Activated CD4-positive, alpha-beta T cell treated with anti-CD3 and anti-CD28 coated beads, Interleukin-2, amount 50 U/mL, for 16 hours (primary cell): ENCODE data around the gene TNNI3K.
"Not testable (repeated sequence)": the region's sequence is repeated elsewhere in the genome, so short reads cannot be mapped to it uniquely, and the experiment has no call there.

Experiments
- DNase-seq: peaks from one replicate; pipeline ENCODE4 v3.0.0-alpha.2; 2020

The TNNI3K gene, protein sequence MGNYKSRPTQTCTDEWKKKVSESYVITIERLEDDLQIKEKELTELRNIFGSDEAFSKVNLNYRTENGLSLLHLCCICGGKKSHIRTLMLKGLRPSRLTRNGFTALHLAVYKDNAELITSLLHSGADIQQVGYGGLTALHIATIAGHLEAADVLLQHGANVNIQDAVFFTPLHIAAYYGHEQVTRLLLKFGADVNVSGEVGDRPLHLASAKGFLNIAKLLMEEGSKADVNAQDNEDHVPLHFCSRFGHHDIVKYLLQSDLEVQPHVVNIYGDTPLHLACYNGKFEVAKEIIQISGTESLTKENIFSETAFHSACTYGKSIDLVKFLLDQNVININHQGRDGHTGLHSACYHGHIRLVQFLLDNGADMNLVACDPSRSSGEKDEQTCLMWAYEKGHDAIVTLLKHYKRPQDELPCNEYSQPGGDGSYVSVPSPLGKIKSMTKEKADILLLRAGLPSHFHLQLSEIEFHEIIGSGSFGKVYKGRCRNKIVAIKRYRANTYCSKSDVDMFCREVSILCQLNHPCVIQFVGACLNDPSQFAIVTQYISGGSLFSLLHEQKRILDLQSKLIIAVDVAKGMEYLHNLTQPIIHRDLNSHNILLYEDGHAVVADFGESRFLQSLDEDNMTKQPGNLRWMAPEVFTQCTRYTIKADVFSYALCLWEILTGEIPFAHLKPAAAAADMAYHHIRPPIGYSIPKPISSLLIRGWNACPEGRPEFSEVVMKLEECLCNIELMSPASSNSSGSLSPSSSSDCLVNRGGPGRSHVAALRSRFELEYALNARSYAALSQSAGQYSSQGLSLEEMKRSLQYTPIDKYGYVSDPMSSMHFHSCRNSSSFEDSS

DNA sequence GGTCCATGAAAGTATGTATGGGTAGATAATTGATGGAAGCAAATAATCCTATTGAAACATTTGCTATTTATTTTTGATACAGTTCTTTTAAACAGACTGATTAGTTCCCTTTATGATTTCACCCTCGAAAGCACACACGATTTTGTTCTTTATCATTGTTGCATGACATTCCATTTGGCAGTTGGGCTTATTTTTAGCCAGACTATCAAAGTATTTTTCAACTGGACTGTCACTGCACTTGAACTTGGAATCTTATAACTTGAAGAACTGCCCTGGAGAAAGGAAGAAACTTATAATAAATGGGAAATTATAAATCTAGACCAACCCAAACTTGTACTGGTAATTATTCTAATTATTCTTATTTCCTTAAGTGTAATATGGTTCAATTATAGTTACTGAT lies at the start of gene TNNI3K:
Gene TNNI3K, plus strand, starts transcription at position 235 of the 400 bp plus-strand sequence. Its CDS starts 65 bp downstream, at position 300.
- no peak for DNase-seq

GRCh38 chr1:74193908-74194307 lies 41.3 kb upstream of the TNNI3K start:
- no peak for DNase-seq

DNA sequence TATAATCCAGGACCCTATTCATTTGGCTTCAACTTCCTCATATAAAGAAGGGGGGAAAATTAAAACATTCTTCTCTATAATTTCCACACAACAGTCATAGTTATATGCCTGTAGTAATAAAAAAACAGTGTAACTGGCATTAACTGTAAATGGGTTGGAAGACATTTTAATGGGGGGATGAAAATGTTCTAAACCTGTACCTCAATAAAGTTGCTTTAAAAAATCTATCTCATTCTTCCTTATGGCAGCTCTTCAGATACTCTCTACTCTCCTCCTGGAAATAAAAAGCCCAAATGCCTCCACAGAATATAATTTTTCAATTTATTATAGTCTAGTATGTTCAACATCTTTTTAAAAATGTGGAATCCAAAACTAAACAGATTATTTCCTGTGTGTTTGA lies 39.8 kb upstream of the TNNI3K start:
- no peak for DNase-seq

GRCh38 chr1:74197255-74197654 lies 37.9 kb upstream of the TNNI3K start:
- no peak for DNase-seq

DNA sequence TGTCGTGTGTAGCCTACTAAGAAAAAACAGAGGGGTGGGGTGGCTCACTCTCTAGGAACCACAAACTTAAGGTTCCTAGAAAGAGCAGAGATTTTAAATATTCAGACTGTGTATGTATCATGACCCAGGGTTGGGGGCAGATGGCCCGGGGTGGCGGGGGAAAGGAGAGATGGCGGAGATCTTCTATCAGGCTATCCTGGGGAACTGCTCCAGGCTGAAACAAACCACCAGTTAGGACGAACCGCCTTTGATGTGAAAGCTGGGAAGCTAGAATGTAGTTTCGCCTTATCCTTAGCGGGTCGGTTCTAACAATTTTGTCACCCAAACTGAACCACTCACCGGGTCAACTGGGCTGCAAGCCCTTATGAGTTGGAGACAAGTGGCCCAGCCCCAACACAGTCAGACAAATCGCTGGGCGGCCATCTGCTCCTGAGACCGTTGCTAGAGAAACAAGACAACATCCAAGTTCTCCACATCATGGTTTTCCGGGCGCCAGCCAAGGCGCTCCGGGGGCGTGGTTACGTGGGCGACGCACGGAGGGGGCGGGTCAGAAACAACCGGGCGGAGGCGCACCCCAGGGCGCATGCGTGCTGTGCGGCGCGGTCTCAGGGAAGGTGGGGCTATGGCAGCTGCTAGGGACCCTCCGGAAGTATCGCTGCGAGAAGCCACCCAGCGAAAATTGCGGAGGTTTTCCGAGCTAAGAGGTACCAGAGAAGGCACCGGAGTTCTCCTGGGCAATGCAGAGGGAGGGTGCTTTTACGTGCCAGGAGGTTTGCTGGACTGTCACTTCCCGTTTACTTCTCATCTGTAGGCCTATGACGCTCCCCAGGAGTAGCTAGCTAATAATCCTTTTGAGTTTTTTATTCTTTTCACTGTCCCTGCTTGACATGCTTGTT lies 37.3 kb upstream of the TNNI3K start, which contains the start of the genes FPGT and LRRIQ3:
Gene FPGT, plus strand, starts transcription at position 586 of the 896 bp plus-strand sequence. Its CDS starts 37 bp downstream, at position 623.
Gene LRRIQ3, minus strand, starts transcription at position 520 of the 896 bp plus-strand sequence. CDS start 14,492 bp downstream, outside the sequence.
- peak; percentile 96 for DNase-seq

DNA sequence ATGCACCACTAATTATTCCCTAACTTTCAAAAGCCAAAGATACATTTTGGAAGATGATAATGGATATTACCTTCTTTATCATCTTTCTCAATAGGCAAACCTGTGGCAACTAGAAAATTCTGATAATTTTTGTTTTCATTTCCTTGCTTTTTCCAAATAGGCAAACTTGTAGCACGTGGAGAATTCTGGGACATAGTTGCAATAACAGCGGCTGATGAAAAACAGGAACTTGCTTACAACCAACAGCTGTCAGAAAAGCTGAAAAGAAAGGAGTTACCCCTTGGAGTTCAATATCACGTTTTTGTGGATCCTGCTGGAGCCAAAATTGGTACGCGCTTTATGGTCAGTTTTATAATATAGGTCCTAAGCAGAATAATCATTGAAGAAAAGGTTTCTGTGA lies 35.7 kb upstream of the TNNI3K start:
- no peak for DNase-seq

DNA sequence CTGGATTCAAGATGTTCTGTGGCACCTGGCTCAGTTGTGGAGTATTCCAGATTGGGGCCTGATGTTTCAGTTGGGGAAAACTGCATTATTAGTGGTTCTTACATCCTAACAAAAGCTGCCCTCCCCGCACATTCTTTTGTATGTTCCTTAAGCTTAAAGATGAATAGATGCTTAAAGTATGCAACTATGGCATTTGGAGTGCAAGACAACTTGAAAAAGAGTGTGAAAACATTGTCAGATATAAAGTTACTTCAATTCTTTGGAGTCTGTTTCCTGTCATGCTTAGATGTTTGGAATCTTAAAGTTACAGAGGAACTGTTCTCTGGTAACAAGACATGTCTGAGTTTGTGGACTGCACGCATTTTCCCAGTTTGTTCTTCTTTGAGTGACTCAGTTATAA lies 29.9 kb upstream of the TNNI3K start:
- DNase-seq, result no peak

- DNase-seq, result no peak
Measured at GRCh38 chr1:74215229-74215628, 20.0 kb upstream of the TNNI3K start.

- DNase-seq, result no peak
Measured at GRCh38 chr1:74222701-74223100, 12.5 kb upstream of the TNNI3K start.

DNA sequence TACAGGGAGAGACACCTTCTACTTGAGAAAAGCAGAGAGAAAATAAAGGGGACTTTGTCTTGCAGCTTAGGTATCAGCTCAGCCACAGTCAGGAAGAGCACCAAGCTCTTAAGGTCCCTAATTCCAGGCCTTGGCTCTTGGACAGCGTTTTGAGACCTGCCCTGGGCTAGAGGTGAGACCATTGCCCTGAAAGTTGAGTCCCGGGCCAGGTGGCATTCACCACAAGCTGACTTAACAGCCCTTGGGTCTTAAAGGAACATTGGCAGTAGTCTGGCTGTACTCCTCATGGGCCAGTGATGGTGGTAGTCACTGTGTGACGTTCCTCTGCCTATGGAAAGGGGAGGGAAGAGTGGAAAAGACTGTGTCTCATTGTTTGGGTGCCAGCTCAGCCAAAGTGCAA lies 11.7 kb upstream of the TNNI3K start:
- no peak for DNase-seq

DNA sequence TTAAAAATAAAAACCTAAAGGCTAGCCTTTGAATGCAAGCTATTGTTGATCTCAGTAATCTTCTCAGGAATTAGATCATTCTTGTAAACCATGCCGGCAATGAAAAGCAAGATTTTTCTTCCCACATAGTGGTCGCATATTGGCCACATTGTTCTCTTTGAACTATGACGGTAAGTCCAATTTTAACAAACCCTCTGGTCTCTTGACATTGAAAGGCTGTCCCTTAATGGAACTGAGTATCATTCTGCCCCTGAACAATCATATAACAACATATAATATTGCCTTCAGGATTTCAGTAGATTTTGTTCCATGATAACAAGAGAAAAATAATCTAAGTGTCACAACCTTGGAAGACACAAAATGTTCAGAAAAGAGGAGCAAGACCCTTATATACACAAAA lies 1.3 kb downstream of the TNNI3K start:
- no peak for DNase-seq

- DNase-seq, result no peak
Measured at GRCh38 chr1:74237035-74237434, 1.8 kb downstream of the TNNI3K start.

GRCh38 chr1:74237787-74238186 lies 2.6 kb downstream of the TNNI3K start:
- no peak for DNase-seq

GRCh38 chr1:74245168-74245772 lies 10.1 kb downstream of the TNNI3K start:
- DNase-seq, result no peak

GRCh38 chr1:74246315-74246714 lies 11.1 kb downstream of the TNNI3K start:
- DNase-seq, result no peak

DNA sequence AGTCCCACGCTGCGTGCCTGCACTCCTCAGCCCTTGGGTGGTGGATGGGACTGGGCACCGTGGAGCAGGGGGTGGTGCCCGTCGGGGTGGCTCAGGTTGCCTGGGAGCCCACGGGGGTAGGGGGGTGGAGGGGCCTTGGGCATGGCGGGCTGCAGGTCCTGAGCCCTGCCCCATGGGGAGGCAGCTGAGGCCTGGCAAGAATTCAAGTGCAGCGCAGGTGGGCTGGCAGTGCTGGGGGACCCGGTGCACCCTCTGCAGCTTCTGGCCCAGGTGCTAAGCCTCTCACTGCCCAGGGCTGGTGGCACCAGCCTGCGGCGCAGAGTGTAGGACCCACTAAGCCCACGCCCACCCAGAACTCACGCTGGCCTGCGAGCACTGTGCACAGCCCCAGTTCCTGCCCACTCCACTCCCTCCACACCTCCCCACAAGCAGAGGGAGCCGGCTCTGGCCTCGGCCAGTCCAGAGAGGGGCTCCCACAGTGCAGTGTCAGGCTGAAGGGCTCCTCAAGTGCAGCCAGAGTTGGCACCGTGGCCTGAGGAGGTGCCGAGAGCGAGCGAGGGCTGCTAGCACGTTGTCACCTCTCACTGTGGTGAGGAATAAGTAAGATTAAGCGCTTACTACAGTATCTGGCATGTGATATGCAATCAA lies 12.8 kb downstream of the TNNI3K start:
- no peak for DNase-seq

- DNase-seq, result not testable (repeated sequence)
Measured at GRCh38 chr1:74253243-74253824, 18.1 kb downstream of the TNNI3K start.

DNA sequence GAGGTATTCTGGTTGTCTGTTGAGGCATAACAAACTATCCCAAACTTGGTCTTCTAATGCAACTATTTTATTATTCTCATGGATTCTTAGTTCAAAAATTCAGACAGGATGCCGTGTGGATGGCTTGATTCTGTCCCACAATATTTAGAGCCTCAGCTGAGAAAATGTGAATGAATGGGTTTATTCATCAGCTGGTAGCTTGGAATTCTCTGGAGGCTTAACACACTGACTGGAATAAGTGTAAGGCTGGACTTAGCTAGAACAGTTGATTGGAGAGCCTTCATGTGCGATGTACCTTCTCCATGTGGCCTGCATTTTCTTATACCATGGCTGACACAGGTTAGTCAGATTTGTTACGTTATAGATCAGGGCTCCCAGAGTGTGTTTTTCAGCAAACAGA lies 30.8 kb downstream of the TNNI3K start:
- no peak for DNase-seq

GRCh38 chr1:74271503-74271902 lies 36.3 kb downstream of the TNNI3K start:
- no peak for DNase-seq

- DNase-seq, result no peak
Measured at GRCh38 chr1:74280642-74281396, 45.6 kb downstream of the TNNI3K start.

GRCh38 chr1:74286414-74286813 lies 51.2 kb downstream of the TNNI3K start:
- no peak for DNase-seq
